ENCODE data around the gene CCDC78. TPM values are rescaled to one million over a fixed set of nuclear protein-coding genes. Genes with fewer than 3 reads are reported as not detected.

CCDC78 gene
- total and polyA plus RNA-seq, 2 experiments from 2014 or later: 10.5 to 12.6 TPM

GRCh38 chr16:754656-755055 is 28.4 kb upstream of the CCDC78 start:
- Histone ChIP-seq H3K79me2 (replicated peaks; ENCODE audit: insufficient read depth) (no peaks in the 10 kb centered on the region), H3K4me1 (ENCODE audit: insufficient read depth) (peaks cover 5% of the 10 kb centered on the region), H3K27ac (ENCODE audit: low read depth) (no peak overlapping the region), H3K36me3 (ENCODE audit: insufficient read depth) (no peaks in the 10 kb centered on the region), H3K9me2 (ENCODE audit: insufficient read depth) (no peaks in the 10 kb centered on the region), H3K4me3 (no peak overlapping the region), H3F3A (replicated peaks; ENCODE audit: low read depth) (0 out of 2 replicates have a peak, but pooled peaks cover 5% of the 10 kb centered on the region), H3K4me2 (no peak overlapping the region), H3K27me3 (ENCODE audit: insufficient read depth) (no peaks in the 10 kb centered on the region), H4K20me1 (replicated peaks; ENCODE audit: insufficient read depth) (no peaks in the 10 kb centered on the region), H2AFZ (no peak overlapping the region)
- no peak overlapping the region for H3K4me3 Mint-ChIP-seq
- DNase-seq (ENCODE audit: low spot score) (no peak), ATAC-seq (no peak)
- H3K4me1 Mint-ChIP-seq: peaks cover 21% of the 10 kb centered on the region
- no peak for TF ChIP-seq POLR2AphosphoS5 (IDR thresholded peaks at IDR 0.05; ENCODE audit: low read depth)
- no peak for TF ChIP-seq CTCF (conservative IDR thresholded peaks at IDR 0.05; ENCODE audit: low read depth in 2 of 2)
- TF ChIP-seq ZNF114 (CRISPR knock-in tag; IDR thresholded peaks at IDR 0.05): no peak
- no peak for TF ChIP-seq EZH2 (IDR thresholded peaks at IDR 0.05; ENCODE audit: low read depth, unreplicated experiment)
- no peak for TF ChIP-seq ZNF462 (CRISPR knock-in tag; IDR thresholded peaks at IDR 0.05)
- no peak for TF ChIP-seq NANOG (IDR thresholded peaks at IDR 0.05; ENCODE audit: borderline replicate concordance)
- TF ChIP-seq JUNB (IDR thresholded peaks at IDR 0.05; ENCODE audit: unreplicated experiment): no peak
- no peak for TF ChIP-seq ETS1 (IDR thresholded peaks at IDR 0.05)
- no peak for TF ChIP-seq EZH2phosphoT487 (IDR thresholded peaks at IDR 0.05; ENCODE audit: unreplicated experiment)
- no peak for TF ChIP-seq ZNF331 (CRISPR knock-in tag; IDR thresholded peaks at IDR 0.05; ENCODE audit: low read depth)
- no peak for TF ChIP-seq STAT1 (IDR thresholded peaks at IDR 0.05; ENCODE audit: unreplicated experiment)
- TF ChIP-seq CREB1 (CRISPR knock-in tag; IDR thresholded peaks at IDR 0.05; ENCODE audit: low read depth): no peak
- TF ChIP-seq REST (IDR thresholded peaks at IDR 0.05; ENCODE audit: unreplicated experiment): no peak
- H3K27ac Mint-ChIP-seq: no peak overlapping the region
- H3K27me3 Mint-ChIP-seq (ENCODE audit: insufficient read depth, low read depth, poor library complexity): peaks cover 14% of the 10 kb centered on the region
- H3K36me3 Mint-ChIP-seq (ENCODE audit: low read depth): no peaks in the 10 kb centered on the region
- no peaks in the 10 kb centered on the region; the same call in 2 of the 3 replicates for H3K9me3 Mint-ChIP-seq

All from GM23338 (cell line).